HG03039 (cell line): ENCODE data around the gene CDCA4.

Experiments used
- ATAC-seq: cut with Tn5 transposase; IDR thresholded peaks from one replicate; pipeline ENCODE4 v1.9.1; 2021; ENCODE audit warnings: mild to moderate bottlenecking, moderate library complexity; ENCODE audit not compliant: unreplicated experiment

The CDCA4 gene

GRCh38 chr14:104967386-104968152 is 53.3 kb downstream of the CDCA4 start:
- ATAC-seq: no peak

DNA sequence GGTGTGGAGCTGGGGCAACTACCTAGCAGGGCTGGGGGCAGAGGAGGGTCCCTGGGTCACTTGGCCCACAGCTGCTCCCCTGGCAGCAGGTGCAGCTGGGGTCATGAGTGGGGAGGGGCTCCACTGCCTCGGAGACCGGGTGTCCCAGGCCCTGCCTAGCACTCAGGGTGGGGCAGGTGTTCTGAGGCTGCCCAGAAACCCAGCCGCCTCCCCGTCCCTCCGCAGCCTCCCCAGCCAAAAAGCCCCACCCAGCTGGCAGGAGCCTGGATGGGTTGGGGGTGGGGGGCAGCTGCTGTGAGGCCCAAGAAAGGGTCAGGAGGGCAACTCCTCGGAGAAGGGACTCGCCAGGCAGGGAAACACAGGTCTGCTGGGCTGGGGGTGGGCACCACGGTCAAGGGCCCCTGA is 53.9 kb downstream of the CDCA4 start:
- no peak for ATAC-seq

DNA sequence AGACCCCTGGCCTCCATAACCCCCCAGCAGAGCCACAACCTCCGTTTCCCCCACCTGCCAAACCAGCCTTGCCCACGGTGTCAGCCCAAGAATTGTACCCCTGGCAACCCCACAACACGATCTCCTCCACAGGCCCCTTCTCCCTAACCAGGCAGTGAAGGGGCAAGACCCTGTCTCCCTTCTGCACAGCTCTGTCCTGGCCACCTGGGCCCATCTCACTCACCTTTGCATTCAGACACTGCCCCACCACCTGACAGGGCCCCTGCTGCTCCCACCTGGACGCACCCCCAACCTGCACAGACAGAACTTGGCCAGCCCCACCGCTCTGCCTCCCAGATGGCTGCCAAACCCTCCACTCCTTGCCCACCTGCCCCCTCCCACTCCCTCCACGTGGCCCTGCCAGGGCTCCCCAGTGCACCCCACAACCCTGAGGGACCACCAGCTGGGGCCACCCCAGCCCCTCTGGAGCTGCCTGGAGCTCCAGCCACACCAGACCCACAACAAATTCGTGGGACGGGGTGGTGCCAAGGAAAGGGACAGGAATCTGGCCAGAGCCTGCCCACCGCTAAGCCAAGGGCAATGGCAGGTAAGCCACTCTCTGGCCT is 54.5 kb downstream of the CDCA4 start:
- no peak for ATAC-seq

DNA sequence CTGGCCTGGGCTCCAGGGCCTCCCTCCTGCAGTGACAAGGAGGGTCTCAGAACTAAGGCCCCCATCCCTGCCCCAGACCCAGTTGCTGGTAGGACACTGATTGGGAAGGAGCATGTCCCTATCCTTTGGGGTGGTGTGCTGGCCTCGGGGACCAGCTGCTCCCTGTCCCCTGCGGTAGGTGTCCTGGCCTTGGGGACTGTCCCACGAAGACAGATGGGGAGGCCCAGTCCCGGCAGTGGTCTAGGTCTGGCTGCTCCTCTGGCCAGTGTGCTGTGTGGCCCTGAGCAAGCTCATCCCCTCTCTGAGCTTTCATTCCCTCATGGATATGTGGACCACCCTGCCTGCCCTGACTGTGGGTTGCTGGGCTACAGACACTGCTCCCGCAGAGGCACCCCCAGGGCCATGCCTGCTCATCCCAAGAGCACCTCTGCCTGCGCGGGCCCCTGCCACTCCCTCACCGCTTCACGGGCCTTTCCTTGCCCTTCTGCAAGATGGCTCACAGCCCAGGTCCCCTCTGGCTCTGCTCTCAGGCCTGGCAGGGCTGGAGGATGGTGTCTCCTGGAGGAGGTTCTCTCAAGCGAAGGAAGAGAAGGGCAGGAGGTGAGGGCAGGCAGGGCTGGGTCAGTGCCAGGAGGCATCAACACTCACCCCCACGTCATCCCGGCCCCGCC is 55.2 kb downstream of the CDCA4 start:
- no peak for ATAC-seq

DNA sequence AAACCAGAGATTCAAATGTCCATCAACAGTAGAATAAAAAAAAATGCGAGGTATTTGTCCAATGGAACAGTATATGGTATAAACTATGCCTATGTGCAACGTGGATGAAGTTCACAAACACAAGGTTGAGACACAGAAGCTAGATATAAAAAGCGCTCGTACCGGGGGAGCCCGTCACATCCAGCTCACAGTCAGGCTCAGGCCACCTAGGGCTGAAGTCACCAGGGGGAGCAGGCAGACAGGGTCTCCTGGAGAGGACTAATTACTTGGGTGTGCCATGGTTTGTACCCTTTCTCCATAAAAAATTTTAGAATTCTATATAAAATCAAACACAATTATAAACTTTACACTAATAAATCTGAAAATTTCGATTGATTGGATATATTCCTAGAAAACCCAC is 56.3 kb downstream of the CDCA4 start:
- no peak for ATAC-seq
